Vagina (tissue), 2 donors: Measurements from ENCODE around the gene MTM1.

Experiments
- POLR2A ChIP-seq, 2 donors: fragments of 450-650 bp; IDR thresholded peaks; one replicate each; pipeline ENCODE4 v1.6.1; 2017; ENCODE audit warnings: antibody characterized with exemption in 2 of 2, mild to moderate bottlenecking in 2 of 2, moderate library complexity in 2 of 2
- POLR2AphosphoS5 ChIP-seq, 2 donors: sonication (generic); formaldehyde crosslinking; IDR thresholded peaks; one replicate each; pipeline ENCODE4 v1.9.0; 2017; ENCODE audit warnings: antibody characterized with exemption in 2 of 2, mild to moderate bottlenecking in 2 of 2, low read depth in 1 of 2; ENCODE audit not compliant: insufficient read depth in 1 of 2
- TF ChIP-seq, protein P1 (sequence below), 3 experiments: fragments of 450-650 bp in 2 of 3; fragments of 200-600 bp in 1 of 3; sonication (generic) in 1 of 3; IDR thresholded peaks; one replicate each; pipeline ENCODE4 v1.5.1; 2017 to 2019; ENCODE audit warnings: antibody characterized with exemption in 3 of 3, mild to moderate bottlenecking in 2 of 3, moderate library complexity in 2 of 3

DNA sequence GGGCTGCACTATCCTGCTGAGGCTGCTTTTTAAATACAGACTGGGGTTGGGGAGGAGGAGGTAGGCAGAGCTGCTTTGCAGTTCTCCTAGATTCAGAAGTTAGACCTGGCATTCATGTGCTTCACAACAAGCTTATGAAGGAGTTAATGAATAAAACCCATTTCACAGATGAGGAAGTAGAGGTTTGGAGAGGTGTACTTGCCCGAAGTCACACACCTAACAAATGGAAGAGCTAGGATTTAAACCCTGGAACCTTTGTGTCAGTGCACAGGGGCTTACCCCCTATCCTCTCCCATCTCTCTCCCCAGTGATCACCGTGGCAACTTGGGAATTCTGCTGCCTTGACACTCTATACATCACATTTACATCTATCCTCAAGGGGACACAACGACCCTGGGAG is 3.6 kb upstream of the MTM1 start:
- no peak for TF ChIP-seq POLR2A (IDR thresholded peaks at IDR 0.05)
- TF ChIP-seq, protein P1, sequence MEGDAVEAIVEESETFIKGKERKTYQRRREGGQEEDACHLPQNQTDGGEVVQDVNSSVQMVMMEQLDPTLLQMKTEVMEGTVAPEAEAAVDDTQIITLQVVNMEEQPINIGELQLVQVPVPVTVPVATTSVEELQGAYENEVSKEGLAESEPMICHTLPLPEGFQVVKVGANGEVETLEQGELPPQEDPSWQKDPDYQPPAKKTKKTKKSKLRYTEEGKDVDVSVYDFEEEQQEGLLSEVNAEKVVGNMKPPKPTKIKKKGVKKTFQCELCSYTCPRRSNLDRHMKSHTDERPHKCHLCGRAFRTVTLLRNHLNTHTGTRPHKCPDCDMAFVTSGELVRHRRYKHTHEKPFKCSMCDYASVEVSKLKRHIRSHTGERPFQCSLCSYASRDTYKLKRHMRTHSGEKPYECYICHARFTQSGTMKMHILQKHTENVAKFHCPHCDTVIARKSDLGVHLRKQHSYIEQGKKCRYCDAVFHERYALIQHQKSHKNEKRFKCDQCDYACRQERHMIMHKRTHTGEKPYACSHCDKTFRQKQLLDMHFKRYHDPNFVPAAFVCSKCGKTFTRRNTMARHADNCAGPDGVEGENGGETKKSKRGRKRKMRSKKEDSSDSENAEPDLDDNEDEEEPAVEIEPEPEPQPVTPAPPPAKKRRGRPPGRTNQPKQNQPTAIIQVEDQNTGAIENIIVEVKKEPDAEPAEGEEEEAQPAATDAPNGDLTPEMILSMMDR (IDR thresholded peaks at IDR 0.05), result no peak
- no peak for TF ChIP-seq POLR2AphosphoS5 (IDR thresholded peaks at IDR 0.05; ENCODE audit: insufficient read depth in 1 of 2, low read depth in 1 of 2)
